Sciatic nerve (tissue), 2 donors: ENCODE results near the gene ERFL. TPM values are rescaled to one million over a fixed set of nuclear protein-coding genes. Genes with fewer than 3 reads are reported as not detected.
A peak's percentile ranks its signal among the peaks of the same experiment; 100 is the strongest.

ENCODE experiments used
- ATAC-seq: fragments of 200-7000 bp; cut with Tn5 transposase; one replicate; pipeline ENCODE4 v1.9.1; 2020; ENCODE audit warnings: mild to moderate bottlenecking, moderate library complexity
- DNase-seq: peaks from one replicate; pipeline ENCODE4 v3.0.0-alpha.2; 2020; ENCODE audit warnings: low spot score
- intact Hi-C: fragments of 100-400 bp; cut with DNase I; formaldehyde crosslinking; loops from one replicate; pipeline ENCODE4 v1.14.2; 2022
- total RNA-seq: library from RNA; stranded (reverse); fragmentation: NEBNext Ultra II Directional; extraction: Animal tissue kit (Norgen Biotek cat#: 25700); gene quantifications from one replicate; pipeline ENCODE4 v1.2.1, GENCODE V29; 2021
- donor health status: DM: no; HTN: no; CAD: no.
- donor health status: DM: no; HTN: no; CAD: no.

Gene ERFL
- total RNA-seq, 1 donor from 2014 or later: 0.27 TPM

- intact Hi-C loops: no loop called here
- DNase-seq (no peak), ATAC-seq (no peak)
Measured at GRCh38 chr19:41929536-41930071, 1.4 kb upstream of the ERFL start.

DNA sequence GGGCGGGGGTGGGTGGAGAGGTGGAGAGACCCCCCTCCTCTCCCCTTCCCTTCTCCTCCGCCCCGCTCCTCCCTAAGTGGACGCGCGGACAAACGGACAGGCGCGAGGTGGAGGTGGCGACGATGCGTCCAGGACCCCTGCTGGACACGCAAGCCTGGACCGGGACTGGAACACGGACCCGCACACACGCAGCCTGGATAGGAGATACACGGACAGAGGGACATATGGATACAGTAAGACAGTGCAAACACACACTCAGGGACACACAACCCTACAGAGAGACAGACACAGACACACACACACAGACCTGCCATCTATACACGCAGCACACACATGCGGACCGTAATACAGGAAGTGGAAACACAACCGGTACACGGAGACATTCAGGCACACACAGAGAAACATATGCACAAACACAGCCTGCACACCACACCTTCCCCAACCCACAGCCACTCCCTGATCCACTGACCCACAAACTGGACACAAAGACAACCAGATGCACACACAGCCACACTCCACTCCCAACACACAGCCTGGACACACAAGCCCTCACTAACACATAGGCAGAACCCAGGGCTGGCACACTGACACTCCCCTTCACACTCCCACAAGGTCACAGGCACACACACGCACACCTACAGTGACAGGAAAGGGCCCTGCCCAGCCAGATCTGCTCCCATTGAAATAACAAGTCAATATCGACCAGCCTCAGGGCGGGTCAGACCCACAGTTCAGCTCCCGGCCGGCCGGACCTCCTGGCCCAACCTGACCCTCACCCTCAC is 696 bp upstream of the ERFL start:
- DNase-seq: no peak
- intact Hi-C loops: no loop called here
- ATAC-seq: peak; percentile 31

GRCh38 chr19:41927497-41928192 is 604 bp downstream of the ERFL start:
- intact Hi-C loops: no loop called here
- ATAC-seq: no peak
- DNase-seq: no peak

GRCh38 chr19:41926763-41927496 is 1.3 kb downstream of the ERFL start:
- DNase-seq: no peak
- ATAC-seq: no peak
- intact Hi-C loops: no loop called here

DNA sequence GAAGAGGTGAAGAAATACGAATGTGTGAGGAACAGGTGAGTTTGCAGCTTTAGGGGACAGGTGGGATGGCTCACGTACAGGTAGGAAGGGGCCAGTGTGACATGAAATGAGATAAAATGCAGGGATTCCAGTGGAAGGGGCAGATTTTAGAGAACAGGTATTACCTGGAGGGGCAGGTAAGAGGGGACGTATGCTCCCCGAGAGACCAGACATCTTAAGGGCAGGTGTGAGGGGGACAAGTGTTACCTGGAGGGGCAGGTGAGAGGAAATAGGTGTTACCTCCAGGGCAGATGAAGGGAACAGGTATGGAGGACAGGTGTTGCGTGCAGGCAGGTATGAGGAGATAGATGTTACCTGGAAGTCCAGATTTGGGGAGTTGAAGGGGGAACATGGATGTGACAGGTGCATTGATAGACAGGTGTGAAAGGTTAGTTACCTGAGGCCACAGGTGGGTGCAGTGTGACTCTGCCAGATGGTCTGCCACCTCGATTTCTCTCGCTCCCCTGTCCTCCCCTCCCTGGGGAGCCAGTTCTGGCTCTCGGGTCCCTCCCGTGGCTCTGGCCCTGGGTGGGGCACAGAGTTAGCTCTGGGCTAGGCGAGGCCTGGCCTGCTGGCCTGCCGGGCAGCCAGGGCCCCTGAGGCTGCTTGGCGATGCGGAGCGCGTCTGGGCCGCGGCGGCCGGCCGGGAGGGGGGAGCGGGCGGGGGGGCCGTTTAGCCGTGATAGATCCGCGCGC is 2.1 kb downstream of the ERFL start:
- ATAC-seq (no peak), DNase-seq (no peak)
- intact Hi-C loops: no loop called here

GRCh38 chr19:41925208-41926003 is 2.8 kb downstream of the ERFL start:
- intact Hi-C loops: no loop called here
- no peak for ATAC-seq
- no peak for DNase-seq

GRCh38 chr19:41924151-41925145 is 3.8 kb downstream of the ERFL start:
- DNase-seq (no peak), ATAC-seq (no peak)
- intact Hi-C loops: no loop called here

DNA sequence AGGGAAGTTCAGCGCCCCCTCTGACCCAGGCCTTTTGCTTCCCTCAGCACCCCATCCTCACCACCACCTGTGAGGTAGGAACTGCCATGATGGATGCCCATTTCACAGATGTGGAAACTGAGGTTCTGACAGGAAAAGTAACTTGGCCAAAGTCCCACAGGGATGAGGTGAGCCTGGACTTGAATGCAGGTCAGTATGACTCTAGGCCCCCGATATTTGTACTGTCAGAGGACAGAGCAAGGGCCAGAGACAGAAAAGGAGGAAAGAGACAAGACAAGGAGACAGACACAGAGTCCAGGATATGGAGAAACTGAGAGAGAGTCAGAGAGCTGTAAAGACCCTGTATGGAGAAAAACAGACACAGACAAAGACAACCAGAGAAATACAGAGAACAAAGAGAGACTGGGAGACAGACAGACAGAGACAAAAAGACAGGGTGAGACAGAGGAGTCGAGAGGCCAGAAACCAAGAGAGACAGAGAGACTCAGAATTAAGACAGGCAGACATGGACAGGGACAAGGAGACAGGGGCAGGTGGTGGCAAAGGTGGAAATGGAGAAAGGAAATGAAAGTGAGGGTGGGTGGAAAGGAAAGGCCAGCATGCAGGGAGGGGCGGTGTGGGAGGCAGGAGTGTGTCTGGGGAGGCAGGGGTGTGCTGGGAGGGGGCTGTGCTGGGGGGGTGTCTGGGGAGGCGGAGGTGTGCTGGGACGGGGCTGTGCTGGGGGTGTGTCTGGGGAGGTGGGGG is 5.0 kb downstream of the ERFL start:
- intact Hi-C loops: no loop called here
- ATAC-seq (no peak), DNase-seq (no peak)

- no peak for DNase-seq
- ATAC-seq: no peak
- intact Hi-C loops: no loop called here
Measured at GRCh38 chr19:41922585-41922984, 5.7 kb downstream of the ERFL start.

DNA sequence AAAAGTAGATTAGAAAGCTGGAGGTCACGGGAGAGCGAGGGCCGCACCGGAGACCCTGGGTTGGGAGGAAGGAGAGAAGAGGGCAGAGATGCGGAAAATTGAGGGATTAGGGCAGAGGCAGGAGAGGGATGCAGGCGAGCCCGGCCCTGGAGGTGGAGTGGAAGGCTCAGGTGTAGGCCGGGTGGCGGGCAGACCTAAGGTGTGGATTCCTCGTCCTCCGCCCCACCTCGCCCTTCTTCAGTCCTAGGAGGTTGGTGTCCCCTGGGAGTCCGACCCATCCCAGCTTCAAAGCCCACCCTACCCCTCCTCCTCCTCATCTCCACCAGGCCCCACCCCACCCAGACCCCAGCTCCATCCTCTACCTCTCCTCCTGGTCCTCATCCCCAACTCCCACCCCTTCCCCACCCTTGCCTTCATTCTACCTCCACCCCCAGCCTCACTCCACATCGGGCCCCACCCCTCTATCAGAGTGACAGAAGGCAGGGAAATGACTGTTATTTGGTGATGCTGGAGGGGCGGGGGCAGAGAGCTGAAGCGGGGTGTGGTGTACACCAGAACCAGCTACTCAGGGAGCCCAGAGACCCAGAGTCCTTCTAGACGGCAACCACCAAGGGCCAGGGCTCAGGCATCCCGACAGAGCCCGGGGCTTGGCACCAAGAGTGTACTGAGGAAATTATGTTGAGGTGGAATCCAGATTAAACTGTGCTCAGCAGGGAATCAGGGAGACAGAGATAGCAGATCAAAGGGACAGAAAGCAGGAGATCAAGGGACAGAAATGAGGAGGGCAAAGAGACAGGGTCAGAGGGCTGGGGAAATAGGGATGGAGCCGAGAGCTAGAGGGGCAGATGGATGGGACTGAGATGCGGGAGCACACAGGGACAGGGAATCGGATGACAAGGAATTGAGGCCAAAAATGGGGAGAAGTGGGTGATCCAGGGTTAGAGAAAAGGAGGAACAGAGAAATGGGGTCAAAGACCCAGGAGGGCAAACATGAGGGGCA is 6.4 kb downstream of the ERFL start:
- intact Hi-C loops: no loop called here
- no peak for ATAC-seq
- no peak for DNase-seq

GRCh38 chr19:41920882-41921576 is 7.2 kb downstream of the ERFL start:
- no peak for DNase-seq
- ATAC-seq: no peak
- intact Hi-C loops: no loop called here

GRCh38 chr19:41919948-41920712 is 8.1 kb downstream of the ERFL start:
- DNase-seq (no peak), ATAC-seq (no peak)
- intact Hi-C loops: no loop called here

DNA sequence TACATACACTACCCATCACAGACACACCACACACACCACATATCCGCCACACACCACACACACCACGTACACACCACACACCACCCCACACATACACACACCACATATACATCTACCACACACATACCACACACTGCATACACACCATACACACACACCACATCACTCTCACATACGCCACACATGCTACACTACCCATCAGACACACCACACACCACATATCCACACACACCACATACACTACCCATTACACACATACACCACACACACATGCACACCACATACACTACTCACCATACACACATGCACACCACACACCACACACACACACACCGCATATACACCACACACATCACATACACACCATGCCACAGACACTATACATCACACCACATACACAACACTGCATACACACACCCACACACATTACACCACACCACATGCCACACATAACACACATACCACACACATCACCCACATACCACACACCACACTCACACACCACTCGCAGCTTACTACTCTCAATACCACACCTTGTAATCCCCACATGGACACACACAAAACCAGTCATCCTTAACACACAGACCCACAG is 9.5 kb downstream of the ERFL start:
- ATAC-seq (no peak), DNase-seq (no peak)

GRCh38 chr19:41918095-41918494 is 10.2 kb downstream of the ERFL start:
- intact Hi-C loops: no loop called here
- ATAC-seq: no peak
- DNase-seq: no peak

More for the DNA sequence above, 9.5 kb downstream of the ERFL start:
- intact Hi-C loops: no loop called here
